Stimulated activated naive CD4-positive, alpha-beta T cell treated with Interleukin-2 at 50 U/mL for 16 hours (primary cell): ENCODE results near the gene HSDL1.

Experiments
- DNase-seq: peaks from one replicate; lab custom pipeline; 2025; lab: John Stamatoyannopoulos, UW

Gene HSDL1

GRCh38 chr16:84176192-84177053 is 31.4 kb upstream of the HSDL1 start:
- DNase-seq: no peak

- peak; percentile 11 for DNase-seq
Observed at GRCh38 chr16:84175350-84176081, 30.5 kb upstream of the HSDL1 start.

- no peak for DNase-seq
Observed at GRCh38 chr16:84174396-84174795, 29.4 kb upstream of the HSDL1 start.

GRCh38 chr16:84169765-84170310 is 24.9 kb upstream of the HSDL1 start:
- DNase-seq: no peak

- DNase-seq: peak; percentile 33
Observed at GRCh38 chr16:84166796-84167695, 22.1 kb upstream of the HSDL1 start.

GRCh38 chr16:84165746-84166145 is 20.8 kb upstream of the HSDL1 start:
- DNase-seq: no peak

GRCh38 chr16:84161801-84162200 is 16.8 kb upstream of the HSDL1 start:
- DNase-seq: no peak

GRCh38 chr16:84161037-84161436 is 16.1 kb upstream of the HSDL1 start:
- DNase-seq: no peak

GRCh38 chr16:84159800-84160199 is 14.8 kb upstream of the HSDL1 start:
- no peak for DNase-seq

GRCh38 chr16:84159007-84159406 is 14.0 kb upstream of the HSDL1 start:
- DNase-seq: no peak

GRCh38 chr16:84156342-84156784 is 11.4 kb upstream of the HSDL1 start:
- DNase-seq: no peak

- no peak for DNase-seq
Observed at GRCh38 chr16:84155771-84156170, 10.8 kb upstream of the HSDL1 start.

- no peak for DNase-seq
Observed at GRCh38 chr16:84155226-84155625, 10.2 kb upstream of the HSDL1 start.

- DNase-seq: no peak
Observed at GRCh38 chr16:84153660-84154214, 8.8 kb upstream of the HSDL1 start.

GRCh38 chr16:84150926-84151325 is 5.9 kb upstream of the HSDL1 start:
- no peak for DNase-seq

- peak; percentile 39 for DNase-seq
Observed at GRCh38 chr16:84144209-84144858, 643 bp downstream of the HSDL1 start.

GRCh38 chr16:84143784-84144199 is 1.2 kb downstream of the HSDL1 start:
- no peak for DNase-seq

- no peak for DNase-seq
Observed at GRCh38 chr16:84143081-84143480, 1.9 kb downstream of the HSDL1 start.

GRCh38 chr16:84141143-84141670 is 3.8 kb downstream of the HSDL1 start:
- no peak for DNase-seq

GRCh38 chr16:84139628-84140258 is 5.2 kb downstream of the HSDL1 start:
- no peak for DNase-seq
